HG02759 (cell line): ENCODE data around the gene BCKDHA.
A peak's percentile ranks its signal among the peaks of the same experiment; 100 is the strongest.
"Not testable (repeated sequence)": the region's sequence is repeated elsewhere in the genome, so short reads cannot be mapped to it uniquely, and the experiment has no call there.

Experiments
- ATAC-seq: cut with Tn5 transposase; IDR thresholded peaks from one replicate; pipeline ENCODE4 v1.9.1; 2021; ENCODE audit warnings: mild to moderate bottlenecking, moderate library complexity; ENCODE audit not compliant: unreplicated experiment

Gene BCKDHA

GRCh38 chr19:41442473-41443355 is 45.1 kb downstream of the BCKDHA start, which contains the start of gene ERICH4:
TSS of gene ERICH4 (plus strand) at chr19:41443156. CDS start at chr19:41443170, 14 bp downstream.
- ATAC-seq = no peak

DNA sequence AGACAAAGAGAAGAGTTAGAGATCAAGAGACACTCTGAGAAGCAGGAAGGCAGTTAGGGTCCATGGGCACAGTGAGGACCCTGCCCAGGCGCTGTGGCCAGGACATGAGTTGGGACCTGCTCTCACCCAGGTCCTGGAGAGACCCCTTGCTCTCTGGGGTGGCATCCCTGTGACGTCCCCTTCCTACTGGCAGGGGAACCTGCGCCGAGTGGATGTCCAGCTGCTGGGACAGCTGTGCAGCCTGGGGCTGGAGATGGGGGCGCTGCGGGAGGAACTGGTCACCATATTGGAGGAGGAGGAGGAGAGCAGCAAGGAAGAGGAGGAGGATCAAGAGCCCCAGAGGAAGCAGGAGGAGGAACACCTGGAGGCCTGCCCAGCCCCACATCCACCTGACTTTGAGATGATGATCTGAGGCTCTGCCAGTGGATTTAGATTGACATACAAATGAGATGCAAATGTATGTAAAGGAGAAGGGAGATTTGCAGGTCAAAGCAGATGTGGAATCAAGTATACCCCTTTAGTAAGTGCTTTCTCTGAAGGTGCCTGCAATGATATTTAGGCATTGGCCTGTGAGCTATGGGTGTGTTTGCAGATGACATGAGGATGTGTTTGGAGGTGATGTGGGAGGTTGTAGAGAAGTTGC is 46.3 kb downstream of the BCKDHA start:
- no peak for ATAC-seq

- ATAC-seq = no peak
Observed at GRCh38 chr19:41445575-41445974, 48.0 kb downstream of the BCKDHA start.

GRCh38 chr19:41447732-41448332 is 50.2 kb downstream of the BCKDHA start:
- no peak for ATAC-seq

DNA sequence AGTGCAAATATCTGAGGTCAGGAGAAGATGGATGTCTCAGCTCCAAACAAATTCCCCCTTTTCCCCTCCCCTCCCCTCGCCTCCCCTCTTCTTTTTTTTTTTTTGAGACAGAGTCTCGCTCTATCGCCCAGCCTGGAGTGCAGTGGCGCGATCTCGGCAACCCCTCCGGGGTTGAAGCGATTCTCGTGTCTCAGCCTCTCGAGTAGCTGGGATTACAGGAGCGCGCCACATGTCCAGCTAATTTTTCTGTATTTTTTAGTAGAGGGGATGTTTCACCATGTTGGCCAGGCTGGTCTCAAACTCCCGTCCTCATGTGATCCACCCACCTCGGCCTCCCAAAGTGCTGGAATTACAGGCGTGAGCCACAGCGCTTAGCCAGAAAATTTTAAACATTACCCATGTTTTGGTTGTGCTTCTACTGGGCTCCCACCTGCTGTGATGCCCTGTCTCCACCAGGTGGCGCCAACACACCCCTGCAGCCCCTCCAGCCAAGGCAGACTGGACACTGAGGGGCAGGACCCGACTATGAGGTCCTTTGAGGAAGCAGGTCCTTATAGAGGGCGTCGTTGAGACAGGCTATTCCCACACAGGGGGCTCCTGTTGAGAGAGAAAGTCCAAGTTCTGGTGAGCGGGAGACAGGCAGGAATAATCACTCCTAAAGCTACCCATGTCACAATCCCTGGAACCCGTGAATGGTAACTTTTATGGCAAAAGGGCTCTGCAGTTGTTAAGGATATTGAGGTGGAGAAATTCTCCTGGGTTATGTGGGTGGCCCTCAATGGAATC is 51.7 kb downstream of the BCKDHA start:
- ATAC-seq = peak; percentile 52

DNA sequence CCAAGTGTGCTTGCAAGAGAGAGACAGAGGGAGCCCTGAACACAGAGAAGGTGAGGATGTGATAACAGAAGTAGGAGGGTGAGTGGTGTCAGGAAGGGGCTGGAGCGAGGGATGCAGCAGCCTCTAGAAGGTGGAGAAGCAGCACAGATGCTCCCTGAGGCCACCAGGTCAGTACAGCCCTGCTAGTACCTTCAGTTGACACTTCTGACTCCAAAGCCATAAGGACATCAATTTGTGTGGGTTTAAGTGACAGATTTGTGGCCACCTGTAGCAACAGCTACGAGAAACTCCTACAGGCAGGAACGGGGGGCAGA is 52.2 kb downstream of the BCKDHA start:
- ATAC-seq = no peak

DNA sequence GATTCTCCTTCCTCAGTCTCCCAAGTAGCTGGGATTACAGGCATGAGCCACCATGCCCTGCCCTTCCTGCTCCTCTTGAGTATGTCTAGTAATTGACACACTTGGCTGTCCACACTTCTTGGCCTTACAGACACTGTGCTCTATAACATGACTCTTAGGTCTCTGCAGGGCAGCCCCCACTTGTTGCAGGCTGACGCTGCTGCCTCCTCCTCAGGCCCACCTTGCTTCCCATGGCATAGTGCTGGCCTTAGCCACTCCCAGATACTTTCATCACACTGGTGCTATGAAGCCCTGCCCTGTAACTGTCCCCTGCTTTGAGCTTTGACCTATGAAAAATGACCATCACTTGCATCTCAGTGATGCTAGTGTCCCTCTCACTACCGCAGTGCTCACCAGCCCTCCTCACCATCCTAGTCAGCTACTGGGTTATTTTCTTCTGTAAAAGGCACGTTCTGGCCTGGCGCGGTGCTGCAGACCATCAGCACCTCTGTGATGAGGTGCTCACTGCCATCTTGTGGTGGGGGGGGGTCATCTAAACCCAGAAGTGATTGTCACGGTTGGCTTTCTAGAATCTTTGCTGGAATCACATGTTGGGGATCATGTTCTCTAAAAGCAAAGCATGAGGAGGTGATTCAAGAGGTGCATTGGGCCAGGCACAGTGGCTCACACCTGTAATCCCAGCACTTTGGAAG is 55.1 kb downstream of the BCKDHA start:
- no peak for ATAC-seq

GRCh38 chr19:41455936-41456335 is 58.3 kb downstream of the BCKDHA start:
- no peak for ATAC-seq

DNA sequence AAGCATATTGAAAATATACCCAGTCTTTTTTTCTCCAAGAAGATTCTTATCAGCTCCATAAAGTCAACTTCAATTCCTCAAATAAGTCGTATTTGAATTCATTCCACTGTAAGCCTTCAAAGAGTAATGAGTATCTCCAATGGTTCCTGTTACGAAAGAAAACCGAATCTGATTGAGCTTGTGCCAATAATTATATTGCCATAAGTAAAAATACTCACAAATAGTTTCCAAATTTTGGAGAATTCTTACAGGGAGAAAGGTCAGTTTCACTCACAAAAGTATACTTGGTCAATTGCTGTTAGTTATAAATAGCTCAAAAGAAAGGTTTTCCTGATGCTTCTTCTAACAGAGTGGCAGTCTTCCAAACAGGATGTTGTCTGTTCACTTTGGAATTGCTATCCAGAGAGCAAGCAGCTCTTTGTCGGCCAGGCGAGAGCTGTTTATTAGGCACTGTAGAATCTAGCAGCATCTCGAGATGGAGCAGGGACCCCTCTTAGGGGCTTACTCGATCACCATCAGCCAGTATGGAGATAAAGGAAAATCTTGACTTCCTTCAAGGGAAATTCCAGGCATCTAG is 58.8 kb downstream of the BCKDHA start:
- no peak for ATAC-seq

- peak; percentile 77 for ATAC-seq
Observed at GRCh38 chr19:41457241-41457640, 59.6 kb downstream of the BCKDHA start.

GRCh38 chr19:41462497-41462896 is 64.9 kb downstream of the BCKDHA start:
- ATAC-seq = no peak

- not testable (repeated sequence) for ATAC-seq
Observed at GRCh38 chr19:41463257-41464256, 65.9 kb downstream of the BCKDHA start.
